22Rv1 (cell line): ENCODE measurements around the gene DCUN1D2.

Source experiments
- H3K27ac ChIP-seq: fragments of 450-650 bp; 2 replicates; pipeline ENCODE4 v1.5.1; 2017
- ZFX ChIP-seq: fragments of 450-650 bp; IDR thresholded peaks from 2 replicates; pipeline ENCODE4 v1.6.1; 2017; ENCODE audit warnings: antibody characterized with exemption, borderline replicate concordance
- TF ChIP-seq, protein P1 (sequence below): fragments of 450-650 bp; IDR thresholded peaks from 2 replicates; pipeline ENCODE4 v1.5.1; 2017; ENCODE audit warnings: mild to moderate bottlenecking

DCUN1D2 gene

DNA sequence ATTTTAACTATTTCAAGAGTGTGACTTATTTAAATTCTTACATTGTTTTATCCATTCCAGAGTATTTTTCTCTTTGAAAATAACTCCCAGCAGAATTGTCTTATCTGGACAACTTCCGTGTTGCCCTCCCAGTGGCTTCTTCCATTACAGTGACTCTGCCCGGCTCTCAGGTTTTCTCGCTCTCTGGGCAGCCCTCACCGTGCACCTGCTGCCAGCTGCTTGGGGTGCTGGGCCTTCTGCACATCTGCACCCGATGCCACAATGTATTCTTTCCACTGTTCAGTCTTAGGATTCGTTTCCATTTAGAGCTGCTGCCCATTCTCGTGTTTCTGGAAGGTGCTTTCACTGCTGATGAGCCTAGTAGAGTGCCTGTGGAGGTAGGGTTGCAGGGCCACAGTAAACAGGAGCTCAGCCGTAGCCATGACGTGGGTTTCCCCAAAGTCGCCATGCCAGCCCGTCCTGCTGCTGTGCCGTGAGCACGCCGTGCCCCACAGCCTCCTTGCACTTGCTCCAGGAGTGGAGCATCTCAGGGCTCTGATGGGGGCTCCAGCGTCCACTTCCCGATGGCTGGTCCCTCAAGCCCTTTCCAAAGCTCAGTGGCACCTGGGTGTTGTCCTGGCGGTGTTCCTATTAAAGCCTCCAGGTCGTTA, 46.1 kb upstream of the DCUN1D2 start:
- no peak overlapping the region for H3K27ac ChIP-seq
- TF ChIP-seq ZFX, result no peak
- TF ChIP-seq, protein P1, sequence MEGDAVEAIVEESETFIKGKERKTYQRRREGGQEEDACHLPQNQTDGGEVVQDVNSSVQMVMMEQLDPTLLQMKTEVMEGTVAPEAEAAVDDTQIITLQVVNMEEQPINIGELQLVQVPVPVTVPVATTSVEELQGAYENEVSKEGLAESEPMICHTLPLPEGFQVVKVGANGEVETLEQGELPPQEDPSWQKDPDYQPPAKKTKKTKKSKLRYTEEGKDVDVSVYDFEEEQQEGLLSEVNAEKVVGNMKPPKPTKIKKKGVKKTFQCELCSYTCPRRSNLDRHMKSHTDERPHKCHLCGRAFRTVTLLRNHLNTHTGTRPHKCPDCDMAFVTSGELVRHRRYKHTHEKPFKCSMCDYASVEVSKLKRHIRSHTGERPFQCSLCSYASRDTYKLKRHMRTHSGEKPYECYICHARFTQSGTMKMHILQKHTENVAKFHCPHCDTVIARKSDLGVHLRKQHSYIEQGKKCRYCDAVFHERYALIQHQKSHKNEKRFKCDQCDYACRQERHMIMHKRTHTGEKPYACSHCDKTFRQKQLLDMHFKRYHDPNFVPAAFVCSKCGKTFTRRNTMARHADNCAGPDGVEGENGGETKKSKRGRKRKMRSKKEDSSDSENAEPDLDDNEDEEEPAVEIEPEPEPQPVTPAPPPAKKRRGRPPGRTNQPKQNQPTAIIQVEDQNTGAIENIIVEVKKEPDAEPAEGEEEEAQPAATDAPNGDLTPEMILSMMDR, result no peak

DNA sequence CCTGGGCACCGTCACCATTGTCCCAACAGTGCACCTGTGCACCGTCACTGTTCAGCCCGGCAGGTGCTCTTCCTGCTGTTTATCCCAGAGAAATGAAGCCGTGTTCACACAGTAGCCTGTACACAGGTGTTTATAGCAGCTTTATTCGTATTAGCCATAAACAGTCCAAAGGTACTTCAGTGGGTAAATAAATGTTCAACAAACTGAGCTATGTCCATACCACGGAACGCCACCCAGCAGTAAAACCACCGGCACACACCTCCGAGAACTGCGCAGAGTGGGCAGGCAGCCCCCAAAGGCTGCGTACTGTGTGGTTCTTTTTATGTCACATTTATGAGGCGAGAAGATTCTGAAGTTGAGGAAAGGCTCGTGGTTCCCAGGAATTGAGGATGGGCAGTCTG, 44.9 kb upstream of the DCUN1D2 start:
- no peak for TF ChIP-seq ZFX
- TF ChIP-seq, protein P1, result no peak
- no peak overlapping the region for H3K27ac ChIP-seq

DNA sequence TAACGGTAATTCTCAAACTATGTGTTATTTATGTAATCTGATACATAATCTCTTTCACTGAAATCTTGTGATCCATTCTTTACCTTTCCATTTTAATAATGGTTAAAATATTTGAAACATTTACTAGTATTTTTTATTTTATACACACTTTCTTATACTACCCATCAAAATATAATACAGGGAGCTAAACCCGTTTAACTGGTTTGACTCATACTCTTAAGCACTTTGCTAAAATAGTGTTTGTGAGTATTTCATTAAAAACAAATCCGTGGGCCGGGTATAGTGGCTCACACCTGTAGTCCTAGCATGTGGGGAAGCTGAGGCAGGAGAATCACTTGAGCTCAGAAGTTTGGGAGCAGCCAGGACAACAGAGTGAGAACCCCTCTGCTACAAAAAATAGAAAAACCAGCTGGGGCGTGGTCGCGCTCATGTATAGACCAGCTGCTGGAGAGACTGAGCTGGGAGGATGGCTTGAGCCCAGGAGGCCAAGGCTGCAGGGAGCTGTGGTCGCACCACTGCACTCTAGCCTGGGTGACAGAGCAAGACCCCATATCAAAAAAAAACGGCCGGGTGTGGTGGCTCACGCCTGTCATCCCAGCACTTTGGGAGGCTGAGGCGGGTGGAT, 43.8 kb upstream of the DCUN1D2 start:
- H3K27ac ChIP-seq, result no peak overlapping the region
- no peak for TF ChIP-seq ZFX
- TF ChIP-seq, protein P1, result no peak

DNA sequence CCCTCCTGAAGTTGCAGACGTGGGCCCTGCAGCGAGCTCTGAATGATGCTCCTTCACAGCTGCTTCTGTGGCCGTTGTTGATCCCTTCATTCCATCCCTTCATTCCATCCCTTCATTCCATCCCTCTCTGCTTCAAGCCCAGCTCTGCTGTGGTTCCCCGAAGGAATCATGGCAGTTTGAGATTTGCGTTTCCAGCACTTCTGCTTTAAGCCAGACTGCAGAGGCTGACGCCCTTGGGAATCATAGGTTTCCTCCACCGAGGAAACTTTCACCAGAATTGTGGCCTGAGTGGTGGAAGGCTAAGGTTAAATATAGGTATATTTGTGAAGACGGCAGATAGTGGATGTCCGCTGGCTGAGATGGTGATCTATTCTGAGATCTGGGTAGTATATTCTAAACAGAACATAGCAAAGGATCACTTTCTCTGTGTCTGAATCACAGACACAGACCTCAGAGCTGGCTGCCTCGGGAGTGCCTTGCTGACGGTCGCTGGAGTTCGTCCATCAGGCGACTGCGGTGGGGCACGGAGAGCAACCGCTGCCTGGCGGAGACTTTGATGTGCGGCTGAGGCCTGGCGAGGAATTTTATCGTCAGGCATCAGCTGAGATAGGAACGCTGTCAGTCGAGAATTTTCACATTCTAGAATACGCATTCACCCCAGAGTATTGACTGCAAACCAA, 42.8 kb upstream of the DCUN1D2 start:
- TF ChIP-seq ZFX, result no peak
- TF ChIP-seq, protein P1, result no peak
- H3K27ac ChIP-seq, result no peak overlapping the region

DNA sequence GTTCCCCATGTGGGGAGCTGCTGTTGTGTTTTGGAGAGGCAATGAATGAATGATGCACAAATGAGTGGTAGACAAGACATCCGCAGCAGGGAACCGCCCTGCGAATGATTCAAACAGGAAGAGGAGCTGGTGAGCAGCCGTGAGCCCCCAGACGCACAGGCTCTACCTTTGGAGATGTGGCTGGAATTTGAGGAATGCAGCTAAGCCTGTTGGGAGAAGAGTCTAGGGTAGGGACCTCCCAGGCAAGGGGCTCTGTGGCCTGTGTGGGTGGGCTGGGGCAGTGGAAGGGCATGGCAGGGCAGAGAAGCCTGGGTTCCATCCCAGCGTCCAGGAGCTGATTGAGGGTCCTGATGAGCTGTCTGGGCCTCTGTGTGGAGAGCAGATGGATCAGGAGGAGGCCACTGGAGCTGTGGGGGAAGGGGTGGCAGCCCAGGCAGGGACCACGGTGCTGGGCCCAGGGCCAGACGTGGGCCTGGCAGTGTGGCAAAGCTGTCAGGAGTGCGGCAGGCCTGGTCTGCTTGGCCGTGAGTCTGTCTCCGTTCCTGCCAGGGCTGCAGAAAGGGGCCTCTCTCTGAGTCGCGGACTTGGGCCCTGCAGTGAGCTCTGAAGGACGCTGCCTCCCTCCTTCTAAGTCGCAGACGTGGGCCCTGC, 41.8 kb upstream of the DCUN1D2 start:
- TF ChIP-seq, protein P1, result no peak
- TF ChIP-seq ZFX, result no peak
- H3K27ac ChIP-seq, result no peak overlapping the region

DNA sequence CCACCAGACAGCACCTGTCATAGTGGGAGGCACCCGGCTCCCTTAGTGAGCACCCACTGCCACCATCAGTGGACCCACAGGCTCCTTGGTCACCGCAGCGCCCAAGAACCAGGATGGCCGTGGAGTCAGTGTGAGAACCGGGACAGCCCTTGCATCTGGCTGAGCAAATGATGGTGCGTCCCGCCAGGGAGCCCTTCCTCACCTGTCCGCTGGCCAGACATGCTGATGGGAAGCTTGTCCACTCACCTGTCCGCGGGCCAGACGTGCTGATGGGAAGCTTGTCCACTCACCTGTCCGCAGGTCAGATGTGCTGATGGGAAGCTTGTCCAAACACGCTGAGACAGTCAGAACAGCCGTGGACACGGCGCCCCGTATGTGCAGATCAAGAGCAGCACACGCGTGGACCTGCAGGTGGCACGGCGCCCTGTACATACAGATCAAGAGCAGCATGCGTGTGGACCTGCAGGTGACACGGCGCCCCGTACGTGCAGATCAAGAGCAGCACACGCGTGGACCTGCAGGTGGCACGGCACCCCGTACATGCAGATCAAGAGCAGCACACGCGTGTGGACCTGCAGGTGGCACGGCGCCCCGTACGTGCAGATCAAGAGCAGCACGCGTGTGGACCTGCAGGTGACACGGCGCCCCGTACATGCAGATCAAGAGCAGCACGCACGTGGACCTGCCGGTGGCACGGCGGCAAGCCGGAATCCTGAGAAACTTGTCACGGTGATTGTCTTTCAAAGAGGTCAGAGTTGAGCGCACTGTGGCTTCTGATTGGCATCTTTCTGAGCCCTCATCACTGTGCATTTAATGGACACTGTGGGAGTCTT, 40.7 kb upstream of the DCUN1D2 start:
- H3K27ac ChIP-seq, result no peak overlapping the region
- TF ChIP-seq ZFX, result no peak
- TF ChIP-seq, protein P1, result no peak
